ENCODE results near the gene RHOT2.

RHOT2 gene

DNA sequence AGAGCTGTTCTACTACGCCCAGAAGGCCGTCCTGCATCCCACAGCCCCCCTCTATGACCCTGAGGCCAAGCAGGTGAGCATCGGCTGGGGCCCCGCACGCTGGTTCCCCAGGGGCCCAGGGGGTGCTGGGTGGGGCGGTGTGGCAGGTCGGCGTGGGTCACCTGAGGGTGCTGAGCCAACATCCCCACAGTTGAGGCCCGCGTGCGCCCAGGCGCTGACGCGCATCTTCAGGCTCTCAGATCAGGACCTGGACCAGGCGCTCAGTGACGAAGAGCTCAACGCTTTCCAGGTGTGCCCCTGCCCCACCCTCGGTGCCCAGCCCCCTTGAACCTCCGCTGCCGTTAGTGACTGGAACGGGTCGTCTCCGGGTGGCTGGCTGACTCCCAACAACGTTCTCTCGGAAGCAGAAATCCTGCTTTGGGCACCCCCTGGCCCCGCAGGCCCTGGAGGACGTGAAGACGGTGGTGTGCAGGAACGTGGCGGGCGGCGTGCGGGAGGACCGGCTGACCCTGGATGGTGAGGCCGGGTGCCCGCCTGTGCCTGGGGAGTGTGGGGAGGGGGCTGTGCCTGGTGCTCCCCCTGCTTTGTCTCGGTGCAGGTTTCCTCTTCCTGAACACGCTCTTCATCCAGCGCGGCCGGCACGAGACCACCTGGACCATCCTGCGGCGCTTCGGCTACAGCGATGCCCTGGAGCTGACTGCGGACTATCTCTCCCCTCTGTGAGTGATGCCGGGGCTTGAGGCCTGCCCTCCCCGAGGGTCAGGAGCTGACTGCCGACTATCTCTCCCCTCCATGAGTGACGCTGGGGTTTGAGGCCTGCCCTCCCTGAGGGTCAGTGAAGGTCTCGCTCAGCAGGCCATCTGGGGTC lies 2.8 kb downstream of the RHOT2 start:
- H3K36me3 ChIP-seq = peaks cover 54% of the 10 kb centered on the region
- TF ChIP-seq, protein P1, sequence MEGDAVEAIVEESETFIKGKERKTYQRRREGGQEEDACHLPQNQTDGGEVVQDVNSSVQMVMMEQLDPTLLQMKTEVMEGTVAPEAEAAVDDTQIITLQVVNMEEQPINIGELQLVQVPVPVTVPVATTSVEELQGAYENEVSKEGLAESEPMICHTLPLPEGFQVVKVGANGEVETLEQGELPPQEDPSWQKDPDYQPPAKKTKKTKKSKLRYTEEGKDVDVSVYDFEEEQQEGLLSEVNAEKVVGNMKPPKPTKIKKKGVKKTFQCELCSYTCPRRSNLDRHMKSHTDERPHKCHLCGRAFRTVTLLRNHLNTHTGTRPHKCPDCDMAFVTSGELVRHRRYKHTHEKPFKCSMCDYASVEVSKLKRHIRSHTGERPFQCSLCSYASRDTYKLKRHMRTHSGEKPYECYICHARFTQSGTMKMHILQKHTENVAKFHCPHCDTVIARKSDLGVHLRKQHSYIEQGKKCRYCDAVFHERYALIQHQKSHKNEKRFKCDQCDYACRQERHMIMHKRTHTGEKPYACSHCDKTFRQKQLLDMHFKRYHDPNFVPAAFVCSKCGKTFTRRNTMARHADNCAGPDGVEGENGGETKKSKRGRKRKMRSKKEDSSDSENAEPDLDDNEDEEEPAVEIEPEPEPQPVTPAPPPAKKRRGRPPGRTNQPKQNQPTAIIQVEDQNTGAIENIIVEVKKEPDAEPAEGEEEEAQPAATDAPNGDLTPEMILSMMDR (IDR thresholded peaks at IDR 0.05; ENCODE audit: low read depth, low read length) = no peak
- no peak for DNase-seq
- H3K4me1 ChIP-seq = 0 out of 2 replicates have a peak, but pooled peaks cover 4% of the 10 kb centered on the region
- no peaks in the 10 kb centered on the region for H3K27me3 ChIP-seq
- no peaks in the 10 kb centered on the region for H3K9me3 ChIP-seq
- H3K4me3 ChIP-seq (ENCODE audit: low read depth, low read length) = no peak overlapping the region

DNA sequence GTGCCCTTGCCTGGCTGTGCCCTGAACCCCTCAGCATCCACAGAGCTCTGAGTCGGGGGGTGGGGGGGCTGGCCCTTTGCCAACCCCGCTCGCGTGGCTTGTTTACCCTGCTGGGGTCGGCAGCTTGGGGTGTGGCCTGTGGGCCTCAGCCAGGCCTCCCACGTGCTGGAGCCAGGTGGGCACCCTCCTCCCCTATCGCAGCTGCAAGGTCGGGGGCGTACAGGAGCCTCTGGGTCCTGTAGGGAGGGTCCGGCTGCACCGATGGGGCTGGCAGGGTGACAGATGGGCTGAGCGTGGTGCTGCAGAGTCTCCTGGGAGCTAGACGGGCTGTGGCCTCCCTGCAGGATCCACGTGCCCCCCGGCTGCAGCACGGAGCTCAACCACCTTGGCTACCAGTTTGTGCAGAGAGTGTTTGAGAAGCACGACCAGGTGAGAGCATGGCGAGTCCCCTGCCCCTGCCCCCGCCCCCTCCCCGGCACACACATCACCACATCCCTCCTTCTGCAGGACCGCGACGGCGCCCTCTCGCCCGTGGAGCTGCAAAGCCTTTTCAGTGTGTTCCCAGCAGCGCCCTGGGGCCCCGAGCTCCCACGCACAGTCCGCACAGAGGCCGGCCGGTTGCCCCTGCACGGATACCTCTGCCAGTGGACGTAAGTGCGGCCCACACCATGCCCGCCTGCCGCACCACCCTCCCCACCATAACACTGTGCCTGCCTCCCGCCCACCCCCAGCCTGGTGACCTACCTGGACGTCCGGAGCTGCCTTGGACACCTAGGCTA lies 3.6 kb downstream of the RHOT2 start:
- TF ChIP-seq, protein P1 (IDR thresholded peaks at IDR 0.05; ENCODE audit: low read depth, low read length) = no peak
- no peaks in the 10 kb centered on the region for H3K27me3 ChIP-seq
- H3K4me1 ChIP-seq = 0 out of 2 replicates have a peak, but pooled peaks cover 4% of the 10 kb centered on the region
- H3K36me3 ChIP-seq = peaks cover 54% of the 10 kb centered on the region
- no peak for DNase-seq
- no peaks in the 10 kb centered on the region for H3K9me3 ChIP-seq
- no peak overlapping the region for H3K4me3 ChIP-seq (ENCODE audit: low read depth, low read length)

DNA sequence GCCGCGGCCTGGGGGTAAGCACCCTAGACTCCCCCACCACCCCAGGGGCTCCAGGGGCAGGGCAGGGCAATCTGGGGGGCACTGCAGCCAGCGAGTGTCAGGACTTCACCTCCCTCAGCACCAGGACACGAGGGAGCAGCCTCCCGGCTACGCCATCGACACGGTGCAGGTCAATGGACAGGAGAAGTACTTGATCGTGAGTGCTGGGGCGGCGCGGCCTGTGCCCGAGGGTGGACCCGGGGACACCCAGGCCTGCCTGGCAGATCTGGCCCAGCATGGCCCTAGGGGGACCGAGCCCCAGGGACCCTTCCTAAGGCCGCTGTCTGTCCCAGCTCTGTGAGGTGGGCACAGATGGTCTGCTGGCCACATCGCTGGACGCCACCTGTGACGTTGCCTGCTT lies 4.4 kb downstream of the RHOT2 start:
- TF ChIP-seq, protein P1 (IDR thresholded peaks at IDR 0.05; ENCODE audit: low read depth, low read length) = no peak
- Histone ChIP-seq H3K27me3 (no peaks in the 10 kb centered on the region), H3K4me3 (ENCODE audit: low read depth, low read length) (no peak overlapping the region), H3K9me3 (no peaks in the 10 kb centered on the region), H3K4me1 (0 out of 2 replicates have a peak, but pooled peaks cover 4% of the 10 kb centered on the region), H3K36me3 (peaks cover 54% of the 10 kb centered on the region)
- no peak for DNase-seq

DNA sequence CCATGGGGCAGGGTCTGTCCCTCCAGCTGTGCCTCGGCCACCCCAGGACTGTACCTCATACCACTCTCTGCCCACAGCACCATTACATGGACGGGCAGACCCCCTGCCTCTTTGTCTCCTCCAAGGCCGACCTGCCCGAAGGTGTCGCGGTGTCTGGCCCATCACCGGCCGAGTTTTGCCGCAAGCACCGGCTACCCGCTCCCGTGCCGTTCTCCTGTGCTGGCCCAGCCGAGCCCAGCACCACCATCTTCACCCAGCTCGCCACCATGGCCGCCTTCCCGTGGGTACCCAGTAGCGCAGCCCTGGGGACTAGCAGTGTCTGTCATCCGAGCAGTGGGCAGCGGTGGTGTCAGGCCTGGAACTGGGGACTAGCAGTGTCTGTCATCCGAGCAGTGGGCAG lies 4.9 kb downstream of the RHOT2 start:
- Histone ChIP-seq H3K4me1 (0 out of 2 replicates have a peak, but pooled peaks cover 4% of the 10 kb centered on the region), H3K27me3 (no peaks in the 10 kb centered on the region), H3K4me3 (ENCODE audit: low read depth, low read length) (no peak overlapping the region), H3K36me3 (peaks cover 54% of the 10 kb centered on the region), H3K9me3 (no peaks in the 10 kb centered on the region)
- TF ChIP-seq, protein P1 (IDR thresholded peaks at IDR 0.05; ENCODE audit: low read depth, low read length) = no peak
- no peak for DNase-seq

DNA sequence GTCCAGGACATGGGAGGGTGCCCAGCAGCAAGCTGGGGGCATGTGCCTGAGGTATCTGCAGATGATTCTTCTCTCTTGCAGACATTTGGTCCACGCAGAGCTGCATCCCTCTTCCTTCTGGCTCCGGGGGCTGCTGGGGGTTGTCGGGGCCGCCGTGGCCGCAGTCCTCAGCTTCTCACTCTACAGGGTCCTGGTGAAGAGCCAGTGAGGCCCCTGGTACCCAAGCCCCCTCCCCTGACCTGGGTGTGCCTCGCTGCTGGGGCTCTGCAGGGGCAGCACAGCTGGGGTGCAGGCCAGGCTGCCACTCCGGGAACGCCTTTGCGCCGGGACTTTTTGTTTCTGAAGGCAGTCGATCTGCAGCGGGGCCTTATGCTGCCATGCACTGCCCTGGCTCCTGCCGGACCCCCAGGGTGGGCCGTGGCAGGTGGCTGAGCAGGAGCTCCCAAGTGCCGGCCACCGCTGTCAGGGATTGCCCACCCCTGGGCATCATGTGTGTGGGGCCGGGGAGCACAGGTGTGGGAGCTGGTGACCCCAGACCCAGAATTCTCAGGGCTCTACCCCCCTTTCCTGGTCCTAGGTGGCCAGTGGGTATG lies 5.6 kb downstream of the RHOT2 start:
- Histone ChIP-seq H3K4me3 (ENCODE audit: low read depth, low read length) (no peak overlapping the region), H3K9me3 (no peaks in the 10 kb centered on the region), H3K27me3 (no peaks in the 10 kb centered on the region), H3K36me3 (peaks cover 54% of the 10 kb centered on the region), H3K4me1 (0 out of 2 replicates have a peak, but pooled peaks cover 4% of the 10 kb centered on the region)
- DNase-seq = no peak
- TF ChIP-seq, protein P1 (IDR thresholded peaks at IDR 0.05; ENCODE audit: low read depth, low read length) = no peak
